GM12801 (cell line): ENCODE measurements around the gene IRF8.

ENCODE experiments used
- CTCF ChIP-seq: IDR thresholded peaks from one replicate; pipeline ENCODE4 v1.5.1; 2011; ENCODE audit warnings: control low read depth; ENCODE audit not compliant: insufficient read length; ENCODE audit errors: extremely low read depth

IRF8 gene

DNA sequence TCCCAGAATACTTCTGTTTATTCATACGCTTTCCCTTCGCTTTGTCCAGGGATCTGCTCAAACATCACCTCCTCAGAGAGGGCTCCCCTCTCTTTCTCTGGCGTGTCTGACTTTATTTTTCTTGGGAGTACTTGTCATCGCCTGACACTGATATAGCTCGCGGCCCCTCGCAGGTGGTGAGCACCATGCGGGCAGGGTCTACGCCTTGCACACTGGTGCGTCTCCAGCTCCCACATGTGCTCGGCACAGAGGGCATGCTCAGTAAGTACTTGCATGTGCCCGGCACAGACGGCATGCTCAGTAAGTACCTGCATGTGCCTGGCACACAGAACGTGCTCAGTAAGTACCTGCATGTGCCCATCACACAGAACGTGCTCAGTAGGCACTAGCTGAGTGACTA is 57.5 kb downstream of the IRF8 start:
- TF ChIP-seq CTCF = no peak

- TF ChIP-seq CTCF = no peak
These were observed 59.8 kb downstream of the IRF8 start for GRCh38 chr16:85958731-85959130.

DNA sequence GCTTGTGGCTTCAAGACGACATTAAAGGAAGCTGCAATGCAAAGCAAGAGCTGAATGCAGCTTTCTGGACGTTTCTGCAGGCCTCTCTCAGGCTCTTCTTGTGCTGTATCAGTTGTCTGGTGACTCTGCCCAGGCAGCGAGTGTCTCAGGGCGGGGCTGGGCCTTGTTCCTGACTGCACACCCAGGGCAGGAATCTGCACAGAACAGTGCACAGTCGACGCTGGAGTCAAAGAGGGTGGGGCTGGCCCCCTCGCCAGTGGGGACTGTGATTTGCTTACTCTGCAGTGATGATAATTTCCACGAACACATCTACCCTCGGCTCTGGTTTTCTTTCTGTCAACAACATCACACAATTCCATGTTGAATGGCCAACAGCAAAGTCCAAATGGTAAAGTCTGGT is 60.7 kb downstream of the IRF8 start:
- no peak for TF ChIP-seq CTCF

DNA sequence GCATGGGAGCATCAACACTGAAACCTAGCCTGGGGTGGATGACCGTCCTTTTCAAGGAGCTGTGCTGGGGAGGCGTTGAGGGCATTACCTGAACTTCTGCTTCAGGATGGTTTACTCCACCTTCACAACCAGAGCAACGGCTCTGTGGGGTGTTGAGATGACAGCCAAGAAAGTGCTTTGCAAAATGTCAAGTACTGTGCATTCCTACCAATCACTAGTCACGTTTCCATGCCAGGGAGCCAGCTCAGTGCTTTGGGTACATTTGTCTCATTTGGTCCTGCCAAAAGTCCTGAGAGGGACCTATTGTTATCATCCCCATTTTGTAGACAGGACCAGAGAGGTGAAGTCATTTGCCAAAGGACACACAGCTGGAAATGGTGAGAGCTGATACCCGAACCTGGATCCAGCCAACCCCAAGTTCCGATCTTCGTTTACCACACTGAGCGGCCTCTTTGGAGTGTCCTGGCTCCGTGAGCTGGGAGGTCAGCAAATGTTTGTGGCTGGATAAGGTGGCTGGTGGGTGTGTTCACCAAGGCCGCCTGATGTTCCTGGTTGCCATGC is 61.6 kb downstream of the IRF8 start:
- TF ChIP-seq CTCF = no peak

DNA sequence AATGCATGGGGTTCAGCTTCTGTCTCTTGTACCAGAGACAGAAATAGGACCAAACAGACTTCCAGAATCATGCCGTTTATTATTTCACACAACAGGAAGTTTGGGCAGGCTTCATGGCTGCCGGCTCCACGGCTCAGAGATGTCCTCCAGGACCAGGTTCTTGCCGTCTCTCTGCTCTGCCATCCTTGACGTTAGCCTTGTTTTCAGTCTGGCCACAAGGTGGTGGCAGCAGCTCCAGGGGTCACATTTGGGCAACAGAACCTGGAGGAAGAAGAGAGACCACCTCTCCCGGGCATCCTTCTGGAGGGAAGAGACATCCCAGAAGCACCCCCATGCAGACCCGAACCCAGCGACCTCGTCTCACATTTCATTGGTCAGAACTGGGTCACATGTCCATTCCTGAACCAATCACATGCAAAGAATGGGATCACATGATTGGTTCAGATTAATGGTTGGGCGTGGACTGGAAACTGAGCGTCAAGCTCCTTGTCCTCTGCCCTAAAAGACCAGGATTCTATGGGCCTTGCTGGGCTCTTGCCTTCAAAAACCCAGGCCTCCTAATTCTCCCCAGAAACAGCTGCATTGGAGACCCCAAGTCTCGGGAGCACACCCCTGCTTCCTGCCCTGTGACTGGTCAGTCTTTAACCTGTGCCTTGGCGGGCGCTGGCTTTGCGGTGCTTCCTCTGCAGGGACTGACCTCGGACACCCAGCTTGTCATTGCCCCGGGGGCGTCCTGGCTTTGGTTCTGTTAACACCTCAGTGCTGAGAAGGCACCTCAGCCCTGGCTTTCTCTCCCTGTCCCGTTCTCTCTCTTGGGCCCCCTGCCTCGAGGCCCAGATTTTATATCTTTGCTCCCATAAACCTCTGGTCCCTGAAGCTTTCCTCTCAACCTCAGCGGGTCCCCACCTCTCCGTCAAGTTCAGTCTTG is 63.3 kb downstream of the IRF8 start:
- TF ChIP-seq CTCF = no peak

GRCh38 chr16:85963753-85964285 is 64.9 kb downstream of the IRF8 start:
- no peak for TF ChIP-seq CTCF

DNA sequence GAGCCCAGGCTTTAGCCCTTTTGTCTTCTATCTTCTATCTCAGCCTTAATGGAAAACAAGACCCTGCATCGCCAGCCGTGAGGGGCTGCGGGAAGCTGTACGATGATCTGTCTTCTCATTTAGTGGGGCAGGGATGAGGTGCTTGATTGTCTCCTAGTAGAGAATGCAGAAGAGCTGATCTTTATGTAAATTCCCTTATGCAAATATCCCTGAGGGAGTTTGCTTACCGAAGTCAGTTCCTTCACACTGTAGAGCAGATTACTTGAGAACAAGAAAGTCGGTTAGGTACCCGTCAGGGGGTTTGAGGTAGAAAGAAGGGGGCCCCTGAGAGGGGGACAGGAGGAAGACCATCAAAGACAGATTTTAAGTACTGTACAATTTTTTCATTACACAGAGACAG is 66.2 kb downstream of the IRF8 start:
- TF ChIP-seq CTCF = no peak
